GM12878 (cell line): Measurements from ENCODE around the gene GNB2. TPM values are rescaled to one million over a fixed set of nuclear protein-coding genes. Genes with fewer than 3 reads are reported as not detected.

Experiments
- ATAC-seq: fragments of 200-7000 bp; cut with Tn5 transposase; 3 replicates; pipeline ENCODE4 v1.9.1; 2020; ENCODE audit warnings: mild to moderate bottlenecking, moderate library complexity
- BruUV-seq: library from RNA; stranded (reverse); fragments of 400-500 nt; replicated peaks from 2 replicates; lab custom pipeline; 2021; lab: Mats Ljungman, UMichigan
- CTCF ChIA-PET: fragments of 300-600 bp; sonication (Branson Sonifier 250); formaldehyde crosslinking; extraction: SDS; loops from one replicate; lab custom pipeline; 2021; ENCODE audit warnings: inconsistent platforms; lab: Yijun Ruan, JAX
- POLR2A ChIA-PET: fragments of 350-600 bp; formaldehyde crosslinking; extraction: SDS; loops from one replicate; lab custom pipeline; 2021; ENCODE audit warnings: inconsistent platforms; lab: Charles Lee
- RAD21 ChIA-PET: fragments of 300-600 bp; sonication (Branson Sonifier 250); formaldehyde crosslinking; loops from one replicate; lab custom pipeline; 2023; ENCODE audit warnings: antibody characterized with exemption; ENCODE audit not compliant: unreplicated experiment; lab: Charles Lee
- SMC1A ChIA-PET: fragments of 300-600 bp; sonication (Branson Sonifier 250); formaldehyde crosslinking; loops from one replicate; lab custom pipeline; 2023; ENCODE audit not compliant: unreplicated experiment, uncharacterized antibody; lab: Charles Lee
- DNase-seq: peaks from one replicate; pipeline ENCODE4 v3.0.0-alpha.2; 2011; ENCODE audit warnings: low read depth, low spot score
- FAIRE-seq: peaks from 3 replicates; lab custom pipeline; 2011; peaks lifted over from hg19 to GRCh38; lab: Jason Lieb, UNC
- H2AFZ ChIP-seq: 2 replicates; pipeline ENCODE4 v1.6.0; 2011; ENCODE audit warnings: low read depth, low read length, control low read depth; ENCODE audit not compliant: control insufficient read depth
- H3K27ac ChIP-seq: 2 replicates; pipeline ENCODE4 v1.5.1; 2011; ENCODE audit warnings: control low read depth; ENCODE audit not compliant: control insufficient read depth, insufficient read depth
- H3K27me3 ChIP-seq, 2 experiments: replicated peaks in 1 of 2; 2 replicates each; pipeline versions ENCODE4 v1.6.0 to v1.6.1; 2011; ENCODE audit warnings: low read length in 1 of 2; ENCODE audit not compliant: control insufficient read depth in 2 of 2, insufficient read depth in 2 of 2
- H3K36me3 ChIP-seq, 2 experiments: 2 replicates each; pipeline ENCODE4 v1.5.1; 2011; ENCODE audit warnings: low read length in 1 of 2; ENCODE audit not compliant: control insufficient read depth in 2 of 2, insufficient read depth in 2 of 2
- H3K4me1 ChIP-seq: 2 replicates; pipeline ENCODE4 v1.6.1; 2011; ENCODE audit warnings: mild to moderate bottlenecking, low read length, moderate library complexity, mixed read lengths; ENCODE audit not compliant: control insufficient read depth, insufficient read depth
- H3K4me2 ChIP-seq: 2 replicates; pipeline ENCODE4 v1.6.0; 2011; ENCODE audit warnings: control low read depth; ENCODE audit not compliant: control insufficient read depth, insufficient read depth
- H3K4me3 ChIP-seq: fragments of 200-600 bp; sonication (generic); 2 replicates; pipeline ENCODE4 v1.5.1; 2016
- H3K79me2 ChIP-seq: 2 replicates; pipeline ENCODE4 v1.6.0; 2011; ENCODE audit warnings: low read length; ENCODE audit not compliant: control insufficient read depth, insufficient read depth
- H3K9ac ChIP-seq: 2 replicates; pipeline ENCODE4 v1.8.0; 2011; ENCODE audit warnings: low read length, control low read depth, mixed read lengths; ENCODE audit not compliant: control insufficient read depth, insufficient read depth
- H3K9me3 ChIP-seq: replicated peaks from 3 replicates; pipeline ENCODE4 v1.5.1; 2011; ENCODE audit warnings: mild to moderate bottlenecking, low read length; ENCODE audit not compliant: control insufficient read depth, insufficient read depth
- H4K20me1 ChIP-seq: 2 replicates; pipeline ENCODE4 v1.6.0; 2011; ENCODE audit not compliant: control insufficient read depth, insufficient read depth
- BHLHE40 ChIP-seq, 2 experiments: fragments of 450-650 bp in 1 of 2; IDR thresholded peaks; 2 replicates each; pipeline ENCODE4 v1.6.1; 2011 to 2017; ENCODE audit warnings: low read depth in 2 of 2, borderline replicate concordance in 1 of 2, improper control_type of control experiment in 1 of 2, low read length in 1 of 2, mild to moderate bottlenecking in 1 of 2
- BMI1 ChIP-seq: fragments of 450-650 bp; IDR thresholded peaks from 2 replicates; pipeline ENCODE4 v1.6.1; 2016; ENCODE audit warnings: mild to moderate bottlenecking, moderate library complexity, borderline replicate concordance
- ESRRA ChIP-seq: IDR thresholded peaks from 2 replicates; pipeline ENCODE4 v1.6.1; 2012; ENCODE audit warnings: mild to moderate bottlenecking, low read length, improper control_type of control experiment
- GATAD2B ChIP-seq: fragments of 450-650 bp; conservative IDR thresholded peaks from 2 replicates; pipeline ENCODE4 v1.6.1; 2017; ENCODE audit warnings: low read depth, mild to moderate bottlenecking, moderate library complexity
- HDGF ChIP-seq: fragments of 450-650 bp; IDR thresholded peaks from 2 replicates; pipeline ENCODE4 v1.6.1; 2016; ENCODE audit warnings: antibody characterized with exemption
- MEF2B ChIP-seq: fragments of 450-650 bp; IDR thresholded peaks from 2 replicates; pipeline ENCODE4 v1.6.1; 2018; ENCODE audit warnings: mild to moderate bottlenecking, moderate library complexity; ENCODE audit not compliant: partially characterized antibody, poor library complexity, severe bottlenecking
- MTA3 ChIP-seq: IDR thresholded peaks from 2 replicates; pipeline ENCODE4 v1.6.1; 2012; ENCODE audit warnings: low read length, inconsistent platforms, borderline replicate concordance
- MXI1 ChIP-seq: fragments of 150-350 bp; IDR thresholded peaks from 2 replicates; pipeline ENCODE4 v1.6.1; 2011; ENCODE audit warnings: low read depth, mild to moderate bottlenecking, inconsistent platforms, low read length, improper control_type of control experiment
- NR2F1 ChIP-seq: fragments of 450-650 bp; conservative IDR thresholded peaks from 2 replicates; pipeline ENCODE4 v1.6.1; 2017; ENCODE audit warnings: mild to moderate bottlenecking
- POLR2A ChIP-seq: IDR thresholded peaks from 2 replicates; pipeline ENCODE4 v1.6.1; 2011; ENCODE audit warnings: low read depth, mild to moderate bottlenecking, low read length
- POLR2AphosphoS2 ChIP-seq: IDR thresholded peaks from 2 replicates; pipeline ENCODE4 v1.6.1; 2011; ENCODE audit warnings: low read depth, mild to moderate bottlenecking, low read length, improper control_type of control experiment, moderate library complexity
- RAD51 ChIP-seq: fragments of 450-650 bp; IDR thresholded peaks from 2 replicates; pipeline ENCODE4 v1.6.1; 2016; ENCODE audit warnings: moderate library complexity, mild to moderate bottlenecking, inconsistent platforms
- SIN3A ChIP-seq: IDR thresholded peaks from 2 replicates; pipeline ENCODE4 v1.6.1; 2012; ENCODE audit warnings: low read depth, low read length, improper control_type of control experiment
- SP1 ChIP-seq: IDR thresholded peaks from one replicate; pipeline ENCODE4 v1.6.1; 2011; ENCODE audit warnings: low read depth, low read length
- STAT3 ChIP-seq: IDR thresholded peaks from 2 replicates; pipeline ENCODE4 v1.6.1; 2011; ENCODE audit warnings: low read depth, low read length, improper control_type of control experiment
- TBL1XR1 ChIP-seq: IDR thresholded peaks from 2 replicates; pipeline ENCODE4 v1.6.1; 2012; ENCODE audit warnings: low read depth, low read length, improper control_type of control experiment
- USF1 ChIP-seq: IDR thresholded peaks from 2 replicates; pipeline ENCODE4 v1.6.1; 2011; ENCODE audit warnings: borderline replicate concordance, low read depth, mild to moderate bottlenecking, moderate library complexity, mixed read lengths, low read length; ENCODE audit not compliant: insufficient read depth; ENCODE audit errors: extremely low read length
- YY1 ChIP-seq: IDR thresholded peaks from 2 replicates; pipeline ENCODE4 v1.6.1; 2011; ENCODE audit warnings: low read depth, mild to moderate bottlenecking, low read length
- ZNF384 ChIP-seq: IDR thresholded peaks from 2 replicates; pipeline ENCODE4 v1.6.1; 2012; ENCODE audit warnings: low read depth, mild to moderate bottlenecking, low read length, improper control_type of control experiment, borderline replicate concordance
- ZNF687 ChIP-seq: fragments of 450-650 bp; IDR thresholded peaks from 2 replicates; pipeline ENCODE4 v1.6.1; 2017; ENCODE audit warnings: mild to moderate bottlenecking, moderate library complexity
- WGBS: methylation state at CpG from one replicate; pipeline ENCODE4 v1.1.6; 2016; ENCODE audit warnings: low lambda C conversion rate; ENCODE audit not compliant: insufficient replicate concordance, insufficient coverage; ENCODE audit errors: missing lambda C conversion rate; 5-methylcytosine and 5-hydroxymethylcytosine counted together
- in situ Hi-C: fragments of 300-500 bp; cut with MboI; formaldehyde crosslinking; loops from 9 replicates; pipeline ENCODE4 v1.14.3; 2018; ENCODE audit warnings: mixed read lengths
- intact Hi-C: fragments of 100-400 bp; cut with micrococcal nuclease; formaldehyde crosslinking; loops from one replicate; pipeline ENCODE4 v1.14.2; 2022; ENCODE audit not compliant: unreplicated experiment
- polyA plus RNA-seq, 11 experiments: library from polyadenylated mRNA; depleted of rRNA in 4 of 11; unstranded in 6 of 11; stranded (reverse) in 5 of 11; fragments of >200 nt; fragmentation: Nextera tagmentation in 4 of 11; fragmentation: Illumina TruSeq in 1 of 11; extraction: Ambion mirVana in 4 of 11; extraction: Trizol in 1 of 11; gene quantifications; 1 replicate in 1 of 11; 2 replicates in 10 of 11; pipeline versions ENCODE4 v1.2.1 to v1.2.3, GENCODE V29; 2011 to 2016; ENCODE audit warnings: inconsistent platforms in 2 of 11, missing spikeins in 2 of 11, low read depth in 1 of 11
- total RNA-seq, 4 experiments: library from RNA; depleted of rRNA in 3 of 4; stranded (reverse); fragments of >200 nt in 3 of 4; fragmentation: Illumina TruSeq in 1 of 4; extraction: Trizol in 1 of 4; gene quantifications; 2 replicates each; pipeline versions ENCODE4 v1.2.1 to v1.2.3, GENCODE V29; 2013 to 2021

The GNB2 gene
- total and polyA plus RNA-seq, 10 of the 15 experiments (the other 5 are each of a cell fraction or from before 2014, with no cell fraction given) = 0.35 to 175 (median 59.7) TPM

DNA sequence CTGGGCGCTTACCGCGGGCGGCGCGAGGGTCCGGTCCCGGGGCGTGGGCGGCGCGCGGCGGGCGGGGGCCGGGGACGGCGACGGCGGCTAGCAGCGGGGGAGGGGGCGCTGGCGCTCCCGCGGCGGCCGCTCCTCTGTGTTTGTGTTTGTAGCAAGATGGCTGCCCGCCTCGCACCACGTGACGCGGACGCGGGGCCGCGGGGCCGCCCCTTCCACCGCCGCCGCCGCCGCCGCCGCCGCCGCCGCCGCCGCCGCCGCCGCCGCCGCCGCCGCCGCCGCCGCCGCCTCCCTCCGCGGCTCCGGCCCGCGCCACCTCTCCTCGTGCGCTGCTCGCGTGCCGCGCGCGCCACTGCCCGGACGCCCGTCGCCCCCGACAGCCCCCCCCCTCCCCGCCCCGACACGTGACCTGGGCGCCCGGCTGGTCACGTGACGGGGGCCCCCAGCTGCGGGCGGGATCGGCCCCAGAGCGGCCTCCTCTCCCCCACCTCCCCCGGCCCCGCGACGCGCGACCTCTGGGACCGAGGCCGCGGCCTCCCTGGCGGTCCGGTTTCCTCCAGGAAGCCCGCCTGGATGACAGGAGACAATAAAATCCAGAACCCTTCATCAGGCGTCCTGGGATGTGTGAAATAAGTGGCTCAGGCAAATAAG lies 20.7 kb downstream of the GNB2 start, which contains the start of gene GIGYF1:
Gene GIGYF1, minus strand, starts transcription at position 153 of the 648 bp plus-strand sequence. CDS start 6,012 bp downstream, outside the sequence.
- ChIA-PET POLR2A (interaction anchor here (1.1 to 3.3 kb wide), 2 partner anchors 11 to 537 kb away, joined by 5 to 26 read pairs; partner anchors contain the start of gene POP7), CTCF (interaction anchor here (6.6 to 8.6 kb wide), 2 partner anchors 11 to 109 kb away, joined by 41 to 134 read pairs; partner anchors contain the start of genes FBXO24, LRCH4 and POP7), RAD21 (interaction anchor here (1.7 to 5.8 kb wide), 3 partner anchors 11 to 108 kb away, joined by 5 to 56 read pairs (median 7); partner anchors contain the start of genes FBXO24, MOSPD3 and POP7), SMC1A (interaction anchor here (5.0 kb wide), 1 partner anchor 12 kb away, joined by 28 read pairs; the partner anchor contains the start of gene POP7)
- H3K27ac ChIP-seq = peak within 1 kb of the TSS; percentile 74
- no peaks in the 10 kb centered on the region for H3K9me3 ChIP-seq
- in situ Hi-C loops (loop anchor here (25.0 kb wide), 1 partner anchor 232 kb away; the partner anchor contains the start of gene SPACDR), intact Hi-C loops (loop anchor here (5.0 to 10.0 kb wide), 3 partner anchors 62 to 219 kb away; partner anchors contain the start of gene TSC22D4)
- no peaks in the 10 kb centered on the region; a peak in 2 of 4 replicates for H3K36me3 ChIP-seq
- WGBS = 0% methylated on average over 13 of the region's 102 CpGs
- peak within 1 kb of the TSS; percentile 87 for H3K4me2 ChIP-seq
- no TSS peak for BruUV-seq
- peak within 1 kb of the TSS; percentile 44; the same call in 1 of the 2 replicates for H2AFZ ChIP-seq
- H3K4me1 ChIP-seq = peaks cover 41% of the 10 kb centered on the region
- peak within 1 kb of the TSS; percentile 81 for H3K9ac ChIP-seq
- no peaks in the 10 kb centered on the region for H4K20me1 ChIP-seq
- peaks cover 43% of the 10 kb centered on the region for H3K79me2 ChIP-seq
- no peaks in the 10 kb centered on the region for H3K27me3 ChIP-seq
- no peak for DNase-seq
- no peak for FAIRE-seq
- peak within 1 kb of the TSS; percentile 95 for H3K4me3 ChIP-seq
- peak; percentile 26 for ATAC-seq
- TF ChIP-seq HDGF (no peak), BMI1 (no peak), ZNF687 (peak; percentile 37; the same call in 1 of the 2 replicates), TBL1XR1 (peak; percentile 60; the same call in 1 of the 2 replicates), SP1 (no peak), ZNF384 (no peak), GATAD2B (no peak), BHLHE40 (IDR thresholded peaks at IDR 0.05; ENCODE audit: borderline replicate concordance in 1 of 2, low read depth in 2 of 2, low read length in 1 of 2) (peak; percentile 84 to 97; a peak in 3 of 4 replicates), RAD51 (peak; percentile 86), POLR2AphosphoS2 (no peak), POLR2A (peak; percentile 49; the same call in 1 of the 2 replicates), MTA3 (no peak), ESRRA (no peak), USF1 (peak; percentile 87), YY1 (peak; percentile 92), STAT3 (no peak), SIN3A (peak; percentile 50; the same call in 1 of the 2 replicates), MXI1 (no peak), MEF2B (peak; percentile 25), NR2F1 (peak; percentile 39; the same call in 1 of the 2 replicates)
